ENCODE data around the gene DFFB.
"Not testable (repeated sequence)": the region's sequence is repeated elsewhere in the genome, so short reads cannot be mapped to it uniquely, and the experiment has no call there.

The DFFB gene

GRCh38 chr1:3910049-3910731 lies 52.9 kb downstream of the DFFB start:
- no peak for DNase-seq

GRCh38 chr1:3910857-3911845 lies 53.9 kb downstream of the DFFB start:
- DNase-seq, result peak; percentile 68

- DNase-seq, result no peak
These were observed 54.9 kb downstream of the DFFB start for GRCh38 chr1:3911981-3912808.

GRCh38 chr1:3912809-3913685 lies 55.8 kb downstream of the DFFB start:
- no peak for DNase-seq

- DNase-seq, result no peak
These were observed 57.1 kb downstream of the DFFB start for GRCh38 chr1:3914331-3914851.

GRCh38 chr1:3914911-3915310 lies 57.6 kb downstream of the DFFB start:
- DNase-seq, result no peak

GRCh38 chr1:3915551-3916121 lies 58.4 kb downstream of the DFFB start:
- DNase-seq, result no peak

GRCh38 chr1:3917761-3918160 lies 60.5 kb downstream of the DFFB start:
- no peak for DNase-seq

- DNase-seq, result not testable (repeated sequence)
These were observed 61.1 kb downstream of the DFFB start for GRCh38 chr1:3918359-3918758.

GRCh38 chr1:3918966-3919611 lies 61.8 kb downstream of the DFFB start:
- DNase-seq, result no peak

GRCh38 chr1:3919706-3920105 lies 62.4 kb downstream of the DFFB start:
- no peak for DNase-seq

- DNase-seq, result no peak
These were observed 64.5 kb downstream of the DFFB start for GRCh38 chr1:3921765-3922164.

- no peak for DNase-seq
These were observed 65.0 kb downstream of the DFFB start for GRCh38 chr1:3922201-3922725.

GRCh38 chr1:3922851-3923250 lies 65.6 kb downstream of the DFFB start:
- no peak for DNase-seq

GRCh38 chr1:3923378-3924185 lies 66.3 kb downstream of the DFFB start:
- no peak for DNase-seq

- DNase-seq, result no peak
These were observed 67.0 kb downstream of the DFFB start for GRCh38 chr1:3924186-3924824.

GRCh38 chr1:3924825-3925220 lies 67.5 kb downstream of the DFFB start:
- DNase-seq, result no peak

- no peak for DNase-seq
These were observed 68.0 kb downstream of the DFFB start for GRCh38 chr1:3925256-3925655.

- no peak for DNase-seq
These were observed 68.5 kb downstream of the DFFB start for GRCh38 chr1:3925762-3926161.
